Immature natural killer cell (primary cell): Measurements from ENCODE around the gene MPDU1. TPM values are rescaled to one million over a fixed set of nuclear protein-coding genes. Genes with fewer than 3 reads are reported as not detected.

ENCODE experiments used
- DNase-seq, 3 donors: peaks; one replicate each; pipeline ENCODE4 v3.0.0; 2022; ENCODE audit warnings: mixed read lengths in 1 of 3
- H3K27ac Mint-ChIP-seq, 6 donors: one replicate each; pipeline ENCODE4 v1.8.0; 2020; ENCODE audit warnings: mixed read lengths in 6 of 6, mild to moderate bottlenecking in 5 of 6, inconsistent platforms in 4 of 6, moderate library complexity in 3 of 6
- H3K27me3 Mint-ChIP-seq, 3 donors: one replicate each; pipeline ENCODE4 v1.8.0; 2020 to 2021; ENCODE audit warnings: low read depth in 3 of 3, mild to moderate bottlenecking in 3 of 3, mixed read lengths in 3 of 3, moderate library complexity in 3 of 3, inconsistent platforms in 1 of 3
- H3K36me3 Mint-ChIP-seq, 3 donors: one replicate each; pipeline ENCODE4 v1.8.0; 2020; ENCODE audit warnings: mixed read lengths in 3 of 3, inconsistent platforms in 2 of 3, mild to moderate bottlenecking in 2 of 3
- H3K4me1 Mint-ChIP-seq, 2 donors: one replicate each; pipeline ENCODE4 v1.8.0; 2020; ENCODE audit warnings: inconsistent platforms in 2 of 2, mild to moderate bottlenecking in 2 of 2, mixed read lengths in 2 of 2, moderate library complexity in 1 of 2
- H3K4me3 Mint-ChIP-seq, 5 donors: one replicate each; pipeline ENCODE4 v1.8.0; 2020; ENCODE audit warnings: mild to moderate bottlenecking in 5 of 5, mixed read lengths in 5 of 5, inconsistent platforms in 3 of 5, moderate library complexity in 3 of 5
- H3K9me3 Mint-ChIP-seq, 6 donors: one replicate each; pipeline ENCODE4 v1.8.0; 2020; ENCODE audit warnings: mild to moderate bottlenecking in 6 of 6, mixed read lengths in 6 of 6, inconsistent platforms in 4 of 6, moderate library complexity in 3 of 6
- polyA plus RNA-seq, 3 donors: library from polyadenylated mRNA; unstranded; fragments of 300-500 nt; fragmentation: Illumina TruSeq; gene quantifications; one replicate each; pipeline ENCODE4 v1.2.3, GENCODE V29; 2021

Gene MPDU1
- polyA plus RNA-seq, 3 donors from 2014 or later = 31.6 to 44.0 (median 41.6) TPM

DNA sequence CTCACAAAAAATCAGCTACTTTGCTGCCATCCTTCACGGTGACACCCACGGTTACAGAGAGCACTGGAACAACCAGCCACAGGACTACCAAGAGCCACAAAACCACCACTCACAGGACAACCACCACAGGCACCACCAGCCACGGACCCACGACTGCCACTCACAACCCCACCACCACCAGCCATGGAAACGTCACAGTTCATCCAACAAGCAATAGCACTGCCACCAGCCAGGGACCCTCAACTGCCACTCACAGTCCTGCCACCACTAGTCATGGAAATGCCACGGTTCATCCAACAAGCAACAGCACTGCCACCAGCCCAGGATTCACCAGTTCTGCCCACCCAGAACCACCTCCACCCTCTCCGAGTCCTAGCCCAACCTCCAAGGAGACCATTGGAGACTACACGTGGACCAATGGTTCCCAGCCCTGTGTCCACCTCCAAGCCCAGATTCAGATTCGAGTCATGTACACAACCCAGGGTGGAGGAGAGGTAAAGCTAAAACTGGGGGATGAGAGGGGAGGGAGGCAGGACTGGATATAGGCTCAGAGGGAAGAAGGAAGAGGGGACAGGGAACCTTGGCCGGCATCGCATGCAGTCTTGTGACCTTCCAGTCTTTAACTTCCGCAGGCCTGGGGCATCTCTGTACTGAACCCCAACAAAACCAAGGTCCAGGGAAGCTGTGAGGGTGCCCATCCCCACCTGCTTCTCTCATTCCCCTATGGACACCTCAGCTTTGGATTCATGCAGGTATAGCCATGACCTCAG, 3.6 kb upstream of the MPDU1 start:
- H3K4me3 Mint-ChIP-seq = peak overlapping the region; percentile 6 to 65 (median 40)
- no peaks in the 10 kb centered on the region for H3K9me3 Mint-ChIP-seq
- H3K4me1 Mint-ChIP-seq = peaks cover 78 to 82% of the 10 kb centered on the region in 2 donors
- H3K27ac Mint-ChIP-seq = peak overlapping the region; percentile 80 to 96 (median 86)
- peaks cover 15 to 48% (median 34%) of the 10 kb centered on the region in 3 donors for H3K36me3 Mint-ChIP-seq
- peaks cover 36 to 54% (median 40%) of the 10 kb centered on the region in 3 donors for H3K27me3 Mint-ChIP-seq
- no peak for DNase-seq

DNA sequence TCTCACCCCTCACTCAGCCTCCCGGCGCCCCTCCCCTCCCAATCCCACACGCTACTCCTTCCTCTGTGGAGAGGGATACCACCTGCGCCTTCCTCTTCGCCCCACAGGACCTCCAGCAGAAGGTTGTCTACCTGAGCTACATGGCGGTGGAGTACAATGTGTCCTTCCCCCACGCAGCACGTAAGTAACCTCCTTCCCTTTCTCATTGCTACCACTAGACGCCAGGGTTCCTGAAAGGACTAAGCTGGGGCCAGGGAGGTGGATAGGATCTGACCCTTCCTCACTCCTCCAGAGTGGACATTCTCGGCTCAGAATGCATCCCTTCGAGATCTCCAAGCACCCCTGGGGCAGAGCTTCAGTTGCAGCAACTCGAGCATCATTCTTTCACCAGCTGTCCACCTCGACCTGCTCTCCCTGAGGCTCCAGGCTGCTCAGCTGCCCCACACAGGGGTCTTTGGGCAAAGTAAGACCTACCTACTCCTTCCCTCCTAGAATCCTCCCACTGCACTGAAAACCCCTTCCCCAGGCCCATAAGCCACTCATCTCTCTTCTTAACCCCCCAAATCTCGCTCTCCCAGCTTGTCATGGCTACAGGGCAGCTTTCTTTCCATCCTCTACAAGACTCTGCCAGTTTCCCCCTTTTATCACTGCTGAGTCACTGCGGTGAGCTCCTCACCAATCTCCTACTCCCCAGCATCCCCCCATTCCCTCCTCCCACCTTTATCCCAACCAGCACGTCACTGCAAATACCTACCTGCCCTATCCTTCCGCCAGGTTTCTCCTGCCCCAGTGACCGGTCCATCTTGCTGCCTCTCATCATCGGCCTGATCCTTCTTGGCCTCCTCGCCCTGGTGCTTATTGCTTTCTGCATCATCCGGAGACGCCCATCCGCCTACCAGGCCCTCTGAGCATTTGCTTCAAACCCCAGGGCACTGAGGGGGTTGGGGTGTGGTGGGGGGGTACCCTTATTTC, 2.8 kb upstream of the MPDU1 start:
- Mint-ChIP-seq H3K36me3 (peaks cover 10 to 40% (median 26%) of the 10 kb centered on the region in 3 donors), H3K27me3 (peaks cover 30 to 49% (median 37%) of the 10 kb centered on the region in 3 donors), H3K4me3 (peak overlapping the region in 2 of 5 donors; percentile 19 to 27), H3K4me1 (peaks cover 73 to 76% of the 10 kb centered on the region in 2 donors), H3K27ac (peak overlapping the region in 5 of 6 donors; percentile 72 to 96 (median 76)), H3K9me3 (no peaks in the 10 kb centered on the region)
- DNase-seq = no peak

DNA sequence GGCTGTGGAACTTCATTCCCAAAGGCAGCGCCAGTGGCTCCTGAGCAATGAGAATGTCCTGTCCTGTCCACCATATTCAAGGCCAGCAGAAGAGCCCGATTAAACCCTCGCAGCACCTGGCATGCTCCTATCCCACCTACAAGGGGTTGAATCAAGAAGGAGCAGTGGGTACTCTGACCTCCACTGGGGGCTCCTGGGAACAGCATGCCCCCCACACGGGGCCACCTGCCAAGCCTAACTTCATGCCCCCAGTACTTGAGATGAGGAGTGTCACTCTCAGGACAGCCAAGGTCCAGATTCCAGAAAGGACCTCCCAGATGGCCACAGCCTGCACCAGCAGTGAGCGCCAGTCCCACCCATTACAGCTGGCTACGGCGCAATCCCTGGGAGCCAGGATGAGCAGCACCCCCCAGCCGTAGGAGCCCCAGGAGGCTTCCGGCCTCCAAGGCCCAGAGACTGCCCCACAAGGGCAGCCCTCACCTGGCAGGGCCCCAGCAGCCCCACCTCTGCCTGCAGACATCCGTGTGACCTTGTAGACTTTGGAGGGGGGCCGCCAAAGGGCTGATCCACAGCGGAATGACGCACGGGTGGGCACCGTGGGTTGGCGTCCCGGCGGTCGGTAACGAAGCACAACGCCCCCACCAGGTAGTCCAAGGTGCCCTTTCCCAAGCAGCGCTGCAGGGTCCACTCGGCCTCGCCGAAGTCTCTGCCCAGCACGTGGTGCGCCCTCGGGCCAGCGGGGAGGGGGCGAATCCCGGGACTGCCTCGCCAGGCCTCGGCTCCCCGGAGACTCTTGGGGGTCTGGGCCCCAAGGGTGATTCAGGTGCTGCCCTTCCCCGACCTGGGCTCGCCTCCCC, 1.0 kb upstream of the MPDU1 start:
- Mint-ChIP-seq H3K27ac (peak overlapping the region in 5 of 6 donors; percentile 24 to 100 (median 59)), H3K4me3 (peak overlapping the region; percentile 27 to 100 (median 99)), H3K27me3 (peaks cover 20 to 32% (median 30%) of the 10 kb centered on the region in 3 donors), H3K36me3 (peaks cover 3 to 25% (median 13%) of the 10 kb centered on the region in 3 donors), H3K4me1 (peaks cover 58 to 60% of the 10 kb centered on the region in 2 donors), H3K9me3 (no peaks in the 10 kb centered on the region)
- DNase-seq = no peak

- peaks cover 28 to 31% of the 10 kb centered on the region in 2 donors for H3K4me1 Mint-ChIP-seq
- H3K27me3 Mint-ChIP-seq = peaks cover 6 to 9% (median 6%) of the 10 kb centered on the region in 3 donors
- peaks cover 4 to 14% (median 11%) of the 10 kb centered on the region in 3 donors for H3K36me3 Mint-ChIP-seq
- H3K4me3 Mint-ChIP-seq = no peak overlapping the region
- no peak for DNase-seq
- H3K9me3 Mint-ChIP-seq = no peaks in the 10 kb centered on the region
- H3K27ac Mint-ChIP-seq = peak overlapping the region in 1 of 6 donors; percentile 17
These were observed 3.2 kb downstream of the MPDU1 start for GRCh38 chr17:7586673-7587419.

DNA sequence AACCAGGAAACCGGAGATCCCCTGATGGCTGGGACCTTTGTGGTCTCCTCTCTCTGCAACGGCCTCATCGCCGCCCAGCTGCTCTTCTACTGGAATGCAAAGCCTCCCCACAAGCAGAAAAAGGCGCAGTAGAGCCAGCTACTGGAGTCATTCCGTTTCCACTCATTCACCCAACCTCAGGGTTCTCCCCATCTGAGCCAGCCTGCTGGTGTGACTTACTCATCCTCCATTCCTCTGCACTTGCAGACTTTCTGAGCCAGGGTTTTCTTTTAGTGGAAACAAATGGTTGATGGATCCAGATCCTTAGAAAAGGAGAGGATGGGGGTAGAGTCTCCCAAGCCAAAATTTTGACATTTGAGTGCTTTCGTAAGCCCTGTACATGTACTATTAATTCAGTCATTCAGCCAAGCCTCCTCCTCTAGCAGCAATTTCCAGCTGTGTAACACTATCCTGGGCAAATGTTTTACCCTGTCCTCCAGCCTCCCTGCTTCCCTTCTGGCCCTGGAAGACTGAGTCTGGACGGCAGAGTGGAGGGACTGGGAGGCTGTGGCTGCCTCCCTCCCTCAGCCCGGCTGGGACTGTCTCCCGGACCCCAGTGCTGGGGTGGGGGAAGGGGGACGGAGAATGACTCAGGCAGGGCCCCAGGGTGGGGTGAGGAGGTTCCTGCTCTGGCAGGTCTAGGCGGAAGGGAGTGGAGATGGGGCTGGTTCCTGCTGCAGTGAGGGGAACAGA, 3.9 kb downstream of the MPDU1 start:
- Mint-ChIP-seq H3K36me3 (peaks cover 4 to 19% (median 11%) of the 10 kb centered on the region in 3 donors), H3K4me3 (no peak overlapping the region), H3K4me1 (peaks cover 21 to 24% of the 10 kb centered on the region in 2 donors), H3K27me3 (peaks cover 6 to 9% (median 6%) of the 10 kb centered on the region in 3 donors), H3K27ac (peak overlapping the region in 2 of 6 donors; percentile 17 to 21), H3K9me3 (no peaks in the 10 kb centered on the region)
- no peak for DNase-seq

- Mint-ChIP-seq H3K27me3 (peaks cover 2 to 6% (median 3%) of the 10 kb centered on the region in 3 donors), H3K27ac (no peak overlapping the region), H3K36me3 (peaks cover 10 to 26% (median 18%) of the 10 kb centered on the region in 3 donors)
These were observed 5.0 kb downstream of the MPDU1 start for GRCh38 chr17:7588553-7589203.

DNA sequence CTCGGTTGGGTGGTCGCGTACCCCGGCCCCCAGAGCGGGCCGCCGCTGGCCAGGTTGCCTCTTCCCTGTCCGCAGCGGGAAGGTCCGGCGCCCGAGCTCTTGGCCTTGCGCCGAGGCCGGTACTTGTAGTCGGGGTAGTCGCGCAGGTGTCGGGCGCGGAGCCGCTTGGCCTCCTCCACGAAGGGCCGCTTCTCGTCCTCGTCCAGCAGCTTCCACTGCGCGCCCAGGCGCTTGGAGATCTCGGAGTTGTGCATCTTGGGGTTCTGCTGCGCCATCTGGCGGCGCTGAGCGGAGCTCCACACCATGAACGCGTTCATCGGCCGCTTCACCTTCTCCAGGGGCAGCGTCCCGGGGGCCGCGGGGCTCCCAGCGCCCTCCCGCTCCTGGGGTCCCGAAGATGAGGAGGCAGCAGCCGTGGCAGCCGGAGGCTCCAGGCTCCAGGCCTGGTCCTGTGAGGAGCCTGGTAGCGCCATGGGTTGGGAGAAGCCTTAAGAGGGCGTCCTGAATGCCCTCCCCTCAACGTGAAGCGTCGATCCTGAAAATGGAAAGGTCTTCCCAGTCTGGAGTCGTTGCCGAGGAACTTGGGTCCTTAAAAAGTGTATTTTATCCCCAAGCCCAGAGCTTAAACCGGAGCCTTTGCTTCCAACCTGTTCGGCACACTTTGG, 5.7 kb downstream of the MPDU1 start:
- H3K4me3 Mint-ChIP-seq = no peak overlapping the region
- no peaks in the 10 kb centered on the region for H3K9me3 Mint-ChIP-seq
- H3K36me3 Mint-ChIP-seq = peaks cover 15 to 33% (median 22%) of the 10 kb centered on the region in 3 donors
- peak; percentile 52 to 65 (median 61) for DNase-seq
- H3K27ac Mint-ChIP-seq = no peak overlapping the region
- H3K27me3 Mint-ChIP-seq = peaks cover 0 to 4% (median 0%) of the 10 kb centered on the region in 3 donors
- peaks cover 9 to 12% of the 10 kb centered on the region in 2 donors for H3K4me1 Mint-ChIP-seq

More at GRCh38 chr17:7588553-7589203, 5.0 kb downstream of the MPDU1 start:
- Mint-ChIP-seq H3K4me3 (no peak overlapping the region), H3K9me3 (no peaks in the 10 kb centered on the region), H3K4me1 (peaks cover 16 to 18% of the 10 kb centered on the region in 2 donors)
- DNase-seq = no peak

DNA sequence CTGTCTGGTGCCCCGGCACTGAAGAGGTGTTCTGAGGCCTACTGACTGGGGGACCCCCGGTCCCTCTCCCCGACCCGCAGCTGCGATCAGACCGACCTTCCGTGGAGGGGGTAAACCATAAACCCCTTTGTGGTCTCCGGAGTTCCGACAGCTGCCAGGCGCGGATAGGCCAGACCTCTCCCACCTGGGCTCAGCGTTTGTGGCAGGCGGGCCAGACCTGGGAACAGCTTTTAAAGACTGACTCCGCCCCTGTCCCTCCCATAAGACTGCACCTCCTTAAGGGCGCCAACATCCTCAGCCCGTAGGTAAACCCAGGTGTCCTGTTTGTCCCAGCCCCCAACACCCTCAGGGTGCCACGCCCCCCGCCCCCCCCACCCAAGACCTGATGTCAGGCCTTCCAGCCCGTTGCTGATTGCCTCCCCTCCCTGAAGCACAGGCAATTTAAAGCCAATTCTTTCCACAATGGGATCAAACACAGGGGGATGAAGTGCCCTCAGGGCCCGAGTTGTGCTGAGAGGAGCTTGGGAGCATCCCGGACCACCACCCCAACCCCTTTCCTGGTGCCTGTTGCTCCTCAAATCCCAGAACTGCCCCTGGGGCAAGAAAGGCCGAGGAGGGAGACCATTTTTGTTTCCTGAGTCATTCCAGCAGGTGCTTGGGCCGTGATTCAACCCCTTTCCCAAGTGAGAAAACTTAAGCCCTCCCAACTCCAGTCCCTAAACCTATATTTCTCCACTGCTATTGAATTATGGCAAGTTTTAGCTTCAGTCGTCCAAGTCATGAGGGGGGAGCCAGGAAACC, 6.4 kb downstream of the MPDU1 start, which contains the start of gene SOX15:
TSS of gene SOX15 (minus strand) at position 204 of the 801 bp plus-strand sequence. CDS start 418 bp downstream, outside the sequence.
- Mint-ChIP-seq H3K27ac (no peak within 1 kb of the TSS), H3K9me3 (no peaks in the 10 kb centered on the region), H3K27me3 (peaks cover 0 to 5% (median 0%) of the 10 kb centered on the region in 3 donors), H3K36me3 (peaks cover 17 to 36% (median 25%) of the 10 kb centered on the region in 3 donors), H3K4me3 (no peak within 1 kb of the TSS), H3K4me1 (peaks cover 1 to 5% of the 10 kb centered on the region in 2 donors)
- no peak for DNase-seq

GRCh38 chr17:7590743-7591142, 7.1 kb downstream of the MPDU1 start:
- no peak for DNase-seq
- Mint-ChIP-seq H3K4me3 (no peak overlapping the region), H3K27ac (no peak overlapping the region), H3K36me3 (peaks cover 20 to 42% (median 25%) of the 10 kb centered on the region in 3 donors), H3K27me3 (peaks cover 0 to 5% (median 0%) of the 10 kb centered on the region in 3 donors), H3K4me1 (peaks cover 0 to 3% of the 10 kb centered on the region in 2 donors), H3K9me3 (no peaks in the 10 kb centered on the region)

DNA sequence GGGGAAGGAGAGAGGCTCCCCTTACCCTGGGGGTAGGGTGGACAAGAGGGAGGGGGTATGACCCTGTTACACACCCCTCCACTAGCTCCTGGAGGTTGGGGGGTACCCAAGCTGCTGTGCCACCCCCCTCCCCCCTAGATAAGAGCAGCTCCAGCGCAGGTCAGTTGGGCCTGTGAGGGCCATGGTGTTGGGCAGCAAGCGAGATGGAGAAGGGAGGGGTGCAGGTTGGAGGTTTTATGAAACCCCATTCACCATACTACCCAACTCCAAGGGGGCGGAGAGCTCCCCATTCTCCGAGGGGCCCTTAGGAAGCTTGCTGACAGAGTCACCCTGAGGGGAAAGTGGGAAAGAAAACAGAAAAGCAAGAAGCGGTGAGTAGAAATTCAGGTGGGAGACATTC, 7.9 kb downstream of the MPDU1 start:
- Mint-ChIP-seq H3K27ac (no peak overlapping the region), H3K4me3 (no peak overlapping the region)

More for the DNA sequence above, 7.9 kb downstream of the MPDU1 start:
- no peak for DNase-seq
- H3K9me3 Mint-ChIP-seq = no peaks in the 10 kb centered on the region
- peaks cover 0 to 2% of the 10 kb centered on the region in 2 donors for H3K4me1 Mint-ChIP-seq
- H3K27me3 Mint-ChIP-seq = peaks cover 0 to 5% (median 0%) of the 10 kb centered on the region in 3 donors
- peaks cover 20 to 44% (median 25%) of the 10 kb centered on the region in 3 donors for H3K36me3 Mint-ChIP-seq
